Thoracic aorta (tissue), 2 donors: Measurements from ENCODE around the gene PRM3. TPM values are rescaled to one million over a fixed set of nuclear protein-coding genes. Genes with fewer than 3 reads are reported as not detected.
A peak's percentile ranks its signal among the peaks of the same experiment; 100 is the strongest.

ENCODE experiments used
- ATAC-seq: fragments of 150-250 bp; one replicate; pipeline ENCODE4 v1.8.0; 2017; ENCODE audit warnings: low read depth; ENCODE audit not compliant: insufficient number of reproducible peaks, low FRiP score
- DNase-seq: peaks from one replicate; pipeline ENCODE4 v3.0.0-alpha.2; 2020; ENCODE audit warnings: low spot score
- H3K27ac ChIP-seq, 2 donors: fragments of 200-600 bp; sonication (generic); 1 replicate in 1 of 2; 2 replicates in 1 of 2; pipeline ENCODE4 v1.5.1; 2016; ENCODE audit warnings: mild to moderate bottlenecking in 2 of 2, moderate library complexity in 2 of 2
- H3K27me3 ChIP-seq: fragments of 200-600 bp; sonication (generic); replicated peaks from 2 replicates; pipeline ENCODE4 v1.6.0; 2016; ENCODE audit warnings: mild to moderate bottlenecking; ENCODE audit not compliant: insufficient read depth
- H3K36me3 ChIP-seq: fragments of 200-600 bp; sonication (generic); one replicate; pipeline ENCODE4 v1.5.1; 2016
- H3K4me1 ChIP-seq, 2 donors: fragments of 200-600 bp; sonication (generic); 1 replicate in 1 of 2; 2 replicates in 1 of 2; pipeline versions ENCODE4 v1.5.1 to v1.6.0; 2016; ENCODE audit warnings: low read depth in 2 of 2, mild to moderate bottlenecking in 1 of 2; ENCODE audit not compliant: control insufficient read depth in 1 of 2
- H3K4me3 ChIP-seq: fragments of 200-600 bp; sonication (generic); 2 replicates; pipeline ENCODE4 v1.5.1; 2016; ENCODE audit warnings: mild to moderate bottlenecking
- H3K9me3 ChIP-seq: fragments of 200-600 bp; sonication (generic); 2 replicates; pipeline ENCODE4 v1.5.1; 2016
- total RNA-seq, 2 donors: library from RNA; depleted of rRNA; stranded (reverse); fragments of >200 nt; gene quantifications; one replicate each; pipeline versions ENCODE4 v1.1.0 to v1.2.3, GENCODE V29; 2016
- TF ChIP-seq, protein P1 (sequence below): fragments of 200-600 bp; sonication (generic); IDR thresholded peaks from one replicate; pipeline ENCODE4 v1.5.1; 2019; ENCODE audit warnings: antibody characterized with exemption

PRM3 gene
- total RNA-seq, 2 donors from 2014 or later = not detected

GRCh38 chr16:11239644-11240632 lies 33.5 kb downstream of the PRM3 start:
- H3K4me1 ChIP-seq = peaks cover 0 to 12% of the 10 kb centered on the region in 2 donors
- no peaks in the 10 kb centered on the region for H3K9me3 ChIP-seq
- peak overlapping the region; percentile 40 for H3K4me3 ChIP-seq
- no peaks in the 10 kb centered on the region for H3K36me3 ChIP-seq
- no peaks in the 10 kb centered on the region for H3K27me3 ChIP-seq
- H3K27ac ChIP-seq = peak overlapping the region; percentile 33 to 51
- DNase-seq (no peak), ATAC-seq (no peak)
- TF ChIP-seq, protein P1, sequence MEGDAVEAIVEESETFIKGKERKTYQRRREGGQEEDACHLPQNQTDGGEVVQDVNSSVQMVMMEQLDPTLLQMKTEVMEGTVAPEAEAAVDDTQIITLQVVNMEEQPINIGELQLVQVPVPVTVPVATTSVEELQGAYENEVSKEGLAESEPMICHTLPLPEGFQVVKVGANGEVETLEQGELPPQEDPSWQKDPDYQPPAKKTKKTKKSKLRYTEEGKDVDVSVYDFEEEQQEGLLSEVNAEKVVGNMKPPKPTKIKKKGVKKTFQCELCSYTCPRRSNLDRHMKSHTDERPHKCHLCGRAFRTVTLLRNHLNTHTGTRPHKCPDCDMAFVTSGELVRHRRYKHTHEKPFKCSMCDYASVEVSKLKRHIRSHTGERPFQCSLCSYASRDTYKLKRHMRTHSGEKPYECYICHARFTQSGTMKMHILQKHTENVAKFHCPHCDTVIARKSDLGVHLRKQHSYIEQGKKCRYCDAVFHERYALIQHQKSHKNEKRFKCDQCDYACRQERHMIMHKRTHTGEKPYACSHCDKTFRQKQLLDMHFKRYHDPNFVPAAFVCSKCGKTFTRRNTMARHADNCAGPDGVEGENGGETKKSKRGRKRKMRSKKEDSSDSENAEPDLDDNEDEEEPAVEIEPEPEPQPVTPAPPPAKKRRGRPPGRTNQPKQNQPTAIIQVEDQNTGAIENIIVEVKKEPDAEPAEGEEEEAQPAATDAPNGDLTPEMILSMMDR = no peak

DNA sequence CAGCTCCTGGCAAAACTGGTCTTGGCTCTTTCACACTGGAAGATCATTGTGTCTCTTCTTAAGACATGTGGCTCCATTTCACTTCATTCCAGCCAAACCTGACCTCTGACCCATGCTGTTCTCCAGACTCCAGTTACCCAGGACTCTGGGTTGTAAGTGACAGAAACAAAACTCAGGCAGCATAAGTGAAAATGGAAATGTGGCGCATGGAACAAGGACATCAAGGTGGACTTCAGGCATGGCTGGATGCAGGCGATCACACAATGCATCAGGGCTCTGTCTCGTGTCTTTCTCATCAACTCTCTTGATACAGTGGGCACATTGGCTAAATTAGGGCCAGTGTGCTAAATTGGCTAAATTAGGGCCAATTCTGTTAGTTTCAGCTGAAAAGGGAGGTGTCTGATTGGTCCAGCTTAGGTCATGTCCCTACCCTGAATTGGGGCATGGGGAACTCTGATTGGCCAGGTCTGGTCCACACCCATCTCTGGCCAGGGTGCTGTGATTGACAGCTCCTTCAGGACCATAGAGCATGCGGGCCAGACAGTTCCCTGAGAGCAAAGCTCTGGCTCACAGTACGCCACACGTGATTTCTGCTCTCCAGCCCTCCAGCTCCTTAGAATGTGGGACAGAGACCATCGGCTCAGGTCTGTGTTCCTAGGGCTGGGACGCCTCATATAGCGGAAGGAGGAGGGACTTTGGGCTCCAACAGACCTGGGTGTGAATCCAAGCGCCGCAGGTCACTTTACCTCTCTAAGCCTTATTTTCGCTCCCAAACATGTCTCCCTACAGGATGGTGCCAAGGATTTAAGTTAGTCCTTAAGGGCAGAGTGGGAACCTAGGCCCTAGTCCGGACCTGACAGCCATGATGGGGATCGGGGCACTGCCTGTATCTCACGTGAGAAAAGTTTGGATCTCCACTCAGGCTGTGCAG lies 34.9 kb downstream of the PRM3 start:
- Histone ChIP-seq H3K9me3 (no peaks in the 10 kb centered on the region), H3K27ac (no peak overlapping the region), H3K27me3 (no peaks in the 10 kb centered on the region), H3K36me3 (no peaks in the 10 kb centered on the region), H3K4me1 (peaks cover 0 to 12% of the 10 kb centered on the region in 2 donors), H3K4me3 (no peak overlapping the region)
- DNase-seq = no peak
- TF ChIP-seq, protein P1 = no peak
- ATAC-seq = no peak

DNA sequence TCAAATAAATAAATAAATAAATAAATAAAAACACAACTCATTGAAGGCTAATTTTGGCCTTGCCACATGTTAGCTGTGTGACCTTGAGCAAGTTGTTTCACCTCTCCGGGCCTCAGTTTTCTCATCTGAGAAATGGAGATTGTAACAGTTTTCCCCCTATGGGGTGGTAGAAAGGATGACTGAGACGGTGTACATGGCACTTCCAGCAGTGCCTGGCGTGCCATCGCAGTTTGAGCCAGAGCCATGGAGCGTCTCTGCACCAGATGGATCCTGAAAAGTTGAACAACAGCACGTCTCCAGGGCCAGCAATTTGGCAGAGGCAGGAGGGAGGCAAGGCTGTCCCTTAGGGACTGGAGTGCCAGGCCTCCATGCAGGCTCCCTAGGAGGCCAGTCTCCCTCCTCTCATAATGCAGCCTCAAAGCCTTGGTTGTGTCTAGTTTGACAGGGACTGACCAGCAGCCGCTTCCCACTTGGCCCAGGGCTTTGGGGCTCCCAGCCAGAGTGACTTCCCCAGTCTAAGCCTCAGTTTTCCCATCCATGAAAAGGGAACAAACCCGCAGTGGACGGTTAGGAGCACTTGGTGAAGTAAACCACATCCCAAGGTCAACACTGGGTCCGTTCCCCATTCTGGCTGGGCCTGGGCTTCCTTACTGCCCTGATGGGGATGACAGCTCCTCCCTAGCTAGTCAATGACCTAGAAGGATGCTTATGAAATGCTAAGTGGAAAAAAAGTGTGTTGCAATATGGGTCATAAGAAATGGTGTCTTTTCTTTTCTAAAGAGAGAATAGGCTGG lies 36.8 kb downstream of the PRM3 start:
- no peaks in the 10 kb centered on the region for H3K27me3 ChIP-seq
- H3K27ac ChIP-seq = no peak overlapping the region
- TF ChIP-seq, protein P1 = no peak
- DNase-seq (no peak), ATAC-seq (no peak)
- no peaks in the 10 kb centered on the region for H3K9me3 ChIP-seq
- no peaks in the 10 kb centered on the region for H3K36me3 ChIP-seq
- no peak overlapping the region for H3K4me3 ChIP-seq
- H3K4me1 ChIP-seq = peaks cover 5 to 23% of the 10 kb centered on the region in 2 donors

GRCh38 chr16:11235703-11235991 lies 37.8 kb downstream of the PRM3 start:
- Histone ChIP-seq H3K9me3 (no peaks in the 10 kb centered on the region), H3K4me3 (no peak overlapping the region), H3K4me1 (peaks cover 5 to 16% of the 10 kb centered on the region in 2 donors), H3K27me3 (no peaks in the 10 kb centered on the region), H3K27ac (no peak overlapping the region), H3K36me3 (no peaks in the 10 kb centered on the region)
- DNase-seq = no peak
- no peak for ATAC-seq
- TF ChIP-seq, protein P1 = no peak
